ENCODE data around the gene NOC2L.
"Not testable (repeated sequence)": the region's sequence is repeated elsewhere in the genome, so short reads cannot be mapped to it uniquely, and the experiment has no call there.

The NOC2L gene

GRCh38 chr1:958823-959730, at the start of gene NOC2L:
NOC2L (minus strand) TSS chr1:959256; CDS start chr1:959240, 16 bp downstream.
- no peak for DNase-seq

DNA sequence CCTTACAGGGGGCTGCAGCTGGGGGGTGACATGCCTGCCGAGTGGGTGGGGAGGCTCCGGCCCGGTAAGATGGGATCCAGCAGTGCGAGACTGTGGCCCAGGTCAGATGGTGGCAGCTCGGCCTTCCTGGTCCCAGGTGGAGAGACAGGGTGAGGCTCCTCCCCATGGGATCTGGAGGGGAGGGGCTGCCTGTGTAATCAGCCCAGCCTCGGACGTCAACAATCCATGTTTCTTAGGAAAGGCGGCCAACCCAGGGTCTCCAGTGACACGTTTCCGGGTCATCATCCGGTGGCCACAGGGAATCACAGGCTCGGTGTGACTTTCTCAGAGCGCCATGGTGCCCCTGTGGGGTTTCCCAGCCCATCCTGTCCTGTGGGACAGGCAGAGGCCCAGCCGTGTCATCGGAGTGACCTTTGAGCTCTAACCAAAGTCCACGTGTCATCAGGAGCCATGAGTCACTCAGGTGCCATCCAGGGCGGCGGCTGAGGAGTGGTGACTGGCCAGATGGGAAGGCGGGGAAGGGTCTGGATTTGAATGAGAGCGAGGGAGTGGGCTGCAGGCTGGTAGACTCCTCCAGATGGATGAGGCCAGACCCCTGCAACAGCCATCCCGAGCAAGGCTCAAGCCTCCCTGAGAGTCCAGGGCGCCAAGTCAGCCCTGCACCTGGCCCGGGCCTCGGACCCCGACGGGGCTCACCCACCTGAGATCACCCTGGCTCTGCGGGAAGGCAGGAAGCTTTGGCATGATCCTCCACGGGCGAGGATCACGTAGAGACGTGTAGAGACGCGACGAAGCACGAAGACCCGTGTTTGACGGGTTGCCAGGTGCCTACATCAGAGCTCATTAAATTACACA, 47.5 kb upstream of the NOC2L start:
- no peak for DNase-seq

DNA sequence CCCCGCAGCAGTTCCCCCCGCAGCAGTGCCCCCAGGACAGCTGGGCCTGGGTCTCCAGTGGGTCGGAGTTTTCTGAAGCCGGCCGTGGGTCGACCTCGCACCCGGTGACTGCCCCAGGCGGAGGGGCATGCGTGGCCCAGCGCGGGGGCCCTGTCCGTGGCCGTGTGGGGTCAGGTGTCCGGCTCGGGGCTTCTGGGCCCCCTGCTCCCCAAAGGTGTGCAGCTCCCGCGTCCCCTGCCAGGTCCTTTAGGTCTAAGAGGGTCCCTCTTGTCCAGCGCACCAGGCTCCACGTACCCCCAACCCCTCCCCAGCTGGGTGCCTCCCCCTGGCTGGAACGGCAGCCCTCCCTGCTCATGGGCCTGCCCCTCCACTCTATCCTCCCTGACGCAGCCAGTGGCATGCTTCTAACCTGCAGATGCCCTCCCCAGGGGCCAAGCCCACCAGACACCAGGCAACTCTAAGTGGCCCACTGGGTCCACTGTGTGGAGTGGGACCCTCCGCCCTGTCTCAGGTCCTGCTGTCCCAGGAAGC, 46.8 kb upstream of the NOC2L start:
- no peak for DNase-seq

DNA sequence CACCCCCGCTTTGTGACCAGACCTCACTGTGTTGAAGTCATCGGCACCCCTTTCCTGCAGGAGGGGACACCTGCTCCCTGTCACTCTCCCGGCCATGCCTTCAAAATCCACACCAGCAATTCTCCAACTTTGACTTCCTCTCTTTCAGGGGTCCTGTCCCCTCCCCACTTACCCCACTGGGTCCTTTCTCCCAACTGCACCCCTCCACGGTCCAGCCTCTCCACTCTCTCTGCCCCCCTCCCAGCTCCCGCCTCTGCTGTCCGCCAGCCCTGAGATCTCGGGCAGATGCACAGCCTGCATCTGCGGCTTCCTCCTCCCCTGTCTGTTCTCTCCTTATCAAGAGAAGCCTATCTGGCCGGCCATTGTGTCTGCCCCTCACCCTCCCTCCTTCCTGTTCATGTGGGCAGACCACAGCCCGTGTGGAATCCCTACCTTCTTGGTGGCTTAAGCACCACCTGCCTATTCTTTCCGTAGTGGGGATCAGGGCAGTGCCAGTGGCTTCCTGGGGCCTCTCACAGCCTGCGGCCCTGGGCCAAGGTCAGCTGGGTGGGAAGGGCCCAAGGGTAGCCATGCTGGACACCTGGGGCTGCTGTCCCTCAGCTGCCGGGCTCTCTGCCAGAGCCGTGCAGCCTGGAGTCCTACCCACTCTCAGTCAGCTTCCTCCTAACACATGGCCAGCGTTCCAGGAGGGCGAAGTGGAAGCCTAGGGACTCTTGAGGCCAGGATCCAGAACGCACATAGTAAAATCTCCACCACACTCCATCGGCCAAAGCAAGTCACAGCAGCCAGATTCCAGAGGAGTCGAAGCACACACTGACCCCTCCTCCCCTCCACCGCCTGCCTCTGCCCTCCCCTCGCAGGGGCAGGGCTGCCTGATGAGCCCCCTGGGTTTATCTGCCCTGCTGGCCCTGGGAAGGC, 46.0 kb upstream of the NOC2L start:
- no peak for DNase-seq

GRCh38 chr1:1004420-1004779, 45.3 kb upstream of the NOC2L start:
- no peak for DNase-seq

GRCh38 chr1:1003618-1004419, 44.8 kb upstream of the NOC2L start:
- no peak for DNase-seq

- no peak for DNase-seq
Observed at GRCh38 chr1:1001057-1001783, 42.2 kb upstream of the NOC2L start.

GRCh38 chr1:1000357-1001056, 41.5 kb upstream of the NOC2L start:
- no peak for DNase-seq

DNA sequence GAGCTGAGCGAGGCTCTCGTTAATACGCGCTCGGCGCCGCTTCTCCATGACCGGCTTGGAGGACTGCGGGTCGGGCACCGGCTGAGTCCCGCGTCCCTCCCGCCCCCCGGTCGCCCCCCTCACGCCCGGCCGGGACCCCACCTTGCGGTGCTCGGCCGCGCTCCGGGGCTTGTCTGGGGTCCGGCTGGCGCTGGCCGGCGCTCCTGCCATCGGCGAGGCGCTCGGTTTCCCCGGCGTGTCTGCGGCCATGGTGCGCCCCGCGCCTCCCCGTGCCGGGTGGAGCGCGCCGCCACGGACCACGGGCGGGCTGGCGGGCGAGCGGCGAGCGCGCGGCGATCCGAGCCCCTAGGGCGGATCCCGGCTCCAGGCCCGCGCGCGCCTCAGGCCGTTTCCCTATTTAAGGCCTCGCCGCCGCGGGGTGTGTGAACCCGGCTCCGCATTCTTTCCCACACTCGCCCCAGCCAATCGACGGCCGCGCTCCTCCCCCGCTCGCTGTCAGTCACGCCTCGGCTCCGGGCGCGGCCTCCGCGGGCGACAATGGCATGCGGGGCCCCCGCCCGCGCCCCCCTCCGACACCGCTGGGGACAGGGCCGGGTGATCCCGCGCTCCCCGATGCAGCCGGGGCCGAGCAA, 40.8 kb upstream of the NOC2L start, which contains the start of gene HES4:
TSS of gene HES4 (minus strand) at position 373 of the 632 bp plus-strand sequence. CDS start at position 249, 124 bp downstream.
- no peak for DNase-seq

GRCh38 chr1:998995-999724, 40.1 kb upstream of the NOC2L start:
- DNase-seq: no peak

GRCh38 chr1:998745-998994, 39.6 kb upstream of the NOC2L start:
- no peak for DNase-seq

DNA sequence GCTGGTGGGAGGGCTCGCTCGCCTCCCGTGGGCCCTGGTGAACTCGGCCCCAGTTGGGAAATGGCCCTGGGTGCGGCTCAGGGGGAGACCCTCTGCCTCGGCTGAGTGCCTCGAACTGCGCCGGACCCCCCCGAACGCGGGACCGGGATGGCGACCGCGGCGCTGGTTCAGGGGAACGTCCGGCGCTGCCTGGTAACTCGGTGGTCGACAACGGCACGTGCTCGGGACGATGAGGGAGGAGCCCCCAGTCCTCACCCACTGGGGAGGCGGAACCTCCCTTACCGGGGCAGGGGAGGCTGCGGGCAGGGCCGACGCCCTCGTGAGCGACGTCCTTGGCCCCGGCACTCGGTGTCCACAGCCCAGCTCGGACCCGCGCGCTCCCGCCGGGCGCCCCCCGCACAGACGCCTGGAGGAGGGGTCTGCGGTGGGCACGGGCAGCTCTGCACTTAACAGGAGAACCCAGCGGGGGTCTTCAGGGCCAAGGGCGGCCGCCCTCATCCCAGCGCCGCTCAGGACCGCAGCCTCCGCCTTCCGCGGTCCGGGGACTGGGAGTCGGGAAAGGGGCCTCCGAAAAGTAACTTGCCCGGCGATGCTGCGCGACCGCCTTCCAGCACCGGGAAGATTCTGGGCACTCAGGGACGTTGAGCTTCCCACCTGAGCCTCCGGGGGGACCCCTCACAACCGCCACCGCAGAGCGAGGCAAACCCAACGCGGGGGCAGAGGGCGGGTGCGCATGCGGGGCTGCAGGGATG, 39.1 kb upstream of the NOC2L start:
- no peak for DNase-seq

DNA sequence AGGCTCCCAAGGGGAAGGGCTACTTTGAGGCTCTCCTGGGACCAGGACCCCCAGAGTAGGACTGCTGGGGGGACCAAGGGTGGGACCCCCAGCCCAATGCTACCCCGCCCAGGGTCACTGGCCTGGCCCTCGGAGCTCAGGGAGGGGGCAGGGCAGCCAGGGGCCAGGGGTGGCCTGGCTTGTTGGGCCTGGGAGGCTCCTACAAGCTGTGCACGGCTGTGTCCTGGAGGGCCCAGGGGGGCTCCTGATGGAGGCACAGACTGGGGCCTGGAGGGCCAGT, 38.6 kb upstream of the NOC2L start:
- DNase-seq: no peak

DNA sequence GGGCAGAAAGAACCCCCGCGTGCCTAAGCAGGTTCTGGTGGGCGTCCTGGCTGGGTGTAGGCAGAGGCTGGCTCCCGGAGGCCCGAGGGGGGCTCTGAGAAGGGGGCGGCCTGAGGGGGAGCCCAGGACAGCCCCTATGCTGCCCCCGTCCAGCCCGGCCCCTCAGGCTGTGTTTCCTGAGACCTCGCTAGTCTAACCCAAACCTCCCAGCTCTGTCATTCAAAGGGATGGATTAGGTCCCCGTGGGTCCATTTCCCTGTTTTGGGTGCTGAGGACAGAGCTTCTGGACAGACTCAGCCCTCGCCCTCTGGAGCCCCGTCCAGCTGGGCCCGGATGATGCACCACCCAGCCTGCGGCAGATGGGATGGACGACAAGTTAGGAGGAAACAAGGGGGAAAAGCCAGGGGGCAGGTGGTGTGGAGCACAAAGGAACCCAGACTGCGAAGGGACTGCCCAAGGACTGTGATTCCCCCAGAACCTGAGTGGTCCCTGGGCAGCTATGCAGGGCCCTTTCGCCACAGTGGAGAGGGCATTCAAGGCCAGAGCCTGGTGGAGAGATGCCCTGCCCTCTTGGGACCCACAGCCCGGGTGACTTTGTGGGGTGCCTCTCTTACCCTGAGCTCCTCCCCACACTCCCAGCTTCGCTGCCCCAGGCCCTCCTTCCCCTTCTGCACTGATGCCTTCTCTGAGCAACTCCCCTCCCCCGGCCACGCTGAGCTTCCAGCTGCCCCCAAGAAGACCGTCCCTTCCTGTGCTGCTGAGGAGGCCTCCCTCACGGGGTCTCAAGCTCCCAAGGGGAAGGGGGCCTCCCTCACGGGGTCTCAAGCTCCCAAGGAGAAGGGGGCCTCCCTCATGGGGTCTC, 38.0 kb upstream of the NOC2L start:
- DNase-seq: no peak

DNA sequence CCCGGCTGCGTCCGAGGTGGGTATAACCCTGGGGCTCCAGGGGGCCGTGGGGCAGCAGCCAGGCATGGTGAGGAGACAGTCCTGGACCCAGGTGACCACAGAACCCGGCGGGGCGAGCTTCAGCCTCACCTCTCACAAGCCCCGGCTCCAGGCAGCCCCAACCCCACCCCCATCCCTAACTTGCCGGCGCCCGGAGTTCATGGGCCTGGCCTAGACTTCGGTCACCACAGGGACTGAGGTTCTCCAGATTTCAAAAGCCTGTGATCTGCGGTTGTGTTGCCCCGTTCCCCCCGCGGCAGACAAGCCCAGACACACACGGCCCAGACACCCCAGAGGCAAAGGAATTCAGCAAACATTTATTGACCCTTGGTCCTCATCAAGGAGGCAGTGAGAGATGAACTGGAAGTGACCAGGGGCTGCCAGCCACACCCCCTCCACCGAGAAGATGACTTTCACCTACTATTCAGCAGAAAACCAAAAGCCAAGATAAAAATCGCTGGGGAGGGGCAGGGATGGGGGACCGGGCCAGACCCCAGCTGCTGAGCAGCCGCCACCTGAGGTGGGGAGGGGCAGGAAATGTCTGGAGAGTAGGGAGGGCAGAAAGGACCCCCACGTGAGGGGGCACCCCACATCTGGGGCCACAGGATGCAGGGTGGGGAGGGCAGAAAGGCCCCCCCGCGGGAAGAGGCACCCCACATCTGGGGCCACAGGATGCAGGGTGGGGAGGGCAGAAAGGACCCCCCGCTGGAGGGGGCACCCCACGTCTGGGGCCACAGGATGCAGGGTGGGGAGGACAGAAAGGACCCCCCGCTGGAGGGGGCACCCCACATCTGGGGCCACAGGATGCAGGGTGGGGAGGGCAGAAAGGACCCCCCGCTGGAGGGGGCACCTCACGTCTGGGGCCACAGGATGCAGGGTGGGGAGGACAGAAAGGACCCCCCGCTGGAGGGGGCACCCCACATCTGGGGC, 36.9 kb upstream of the NOC2L start:
- DNase-seq: no peak

DNA sequence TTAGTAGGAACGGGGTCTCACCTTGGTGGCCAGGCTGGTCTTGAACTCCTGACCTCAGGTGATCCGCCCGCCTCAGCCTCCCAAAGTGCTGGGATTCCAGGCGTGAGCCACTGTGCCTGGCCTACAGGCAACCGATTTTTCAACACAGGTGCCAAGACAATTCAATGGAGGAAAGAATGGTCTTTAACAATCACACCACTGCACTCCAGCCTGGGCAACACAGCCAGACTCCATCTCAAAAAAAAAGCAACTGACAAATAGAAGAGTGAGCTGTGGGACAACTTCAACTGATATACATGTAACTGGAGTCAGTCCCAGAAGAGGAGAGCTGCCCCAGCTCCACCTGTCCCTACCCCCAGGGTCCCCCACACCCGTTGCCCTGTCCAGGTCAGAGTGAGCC, 35.5 kb upstream of the NOC2L start:
- DNase-seq: not testable (repeated sequence)

All from NCI-H2081 treated with DMSO at 0.1 percent for 48 hours (cell line).